Epithelial cell of prostate (primary cell): Measurements from ENCODE around the gene SYTL3.

Experiments
- DNase-seq: peaks from one replicate; pipeline ENCODE4 v3.0.0-alpha.2; 2011; ENCODE audit warnings: low read depth, low spot score
- H3K27ac ChIP-seq: fragments of 450-650 bp; 2 replicates; pipeline ENCODE4 v1.5.1; 2017; ENCODE audit warnings: mild to moderate bottlenecking

Gene SYTL3

DNA sequence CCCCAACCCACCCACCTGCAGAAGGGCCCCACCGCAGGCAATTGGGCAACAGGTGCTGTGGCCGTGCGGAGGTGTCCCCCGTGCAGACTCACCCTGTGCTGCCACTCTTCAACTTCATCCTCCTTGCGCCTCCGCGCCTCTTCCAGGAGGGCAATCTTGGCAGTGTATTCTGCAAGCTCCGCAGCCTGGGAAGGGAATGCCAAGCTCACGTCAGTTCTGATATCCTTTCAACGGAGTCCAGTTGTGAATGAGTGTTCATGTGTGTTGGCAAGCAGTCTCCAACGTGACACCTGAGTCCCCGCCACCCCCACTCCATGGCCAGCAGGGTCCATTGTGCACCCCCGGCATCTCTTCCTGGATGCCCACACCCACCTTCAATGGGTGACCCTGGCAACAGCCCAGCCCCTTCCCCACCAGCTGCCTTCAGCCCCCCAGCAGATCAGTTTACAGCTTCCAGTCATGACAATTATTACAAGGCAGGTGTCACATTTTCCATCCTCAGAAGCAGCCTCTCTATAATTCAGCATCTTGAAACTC lies 119.4 kb downstream of the SYTL3 start:
- DNase-seq, result no peak
- no peak overlapping the region for H3K27ac ChIP-seq

DNA sequence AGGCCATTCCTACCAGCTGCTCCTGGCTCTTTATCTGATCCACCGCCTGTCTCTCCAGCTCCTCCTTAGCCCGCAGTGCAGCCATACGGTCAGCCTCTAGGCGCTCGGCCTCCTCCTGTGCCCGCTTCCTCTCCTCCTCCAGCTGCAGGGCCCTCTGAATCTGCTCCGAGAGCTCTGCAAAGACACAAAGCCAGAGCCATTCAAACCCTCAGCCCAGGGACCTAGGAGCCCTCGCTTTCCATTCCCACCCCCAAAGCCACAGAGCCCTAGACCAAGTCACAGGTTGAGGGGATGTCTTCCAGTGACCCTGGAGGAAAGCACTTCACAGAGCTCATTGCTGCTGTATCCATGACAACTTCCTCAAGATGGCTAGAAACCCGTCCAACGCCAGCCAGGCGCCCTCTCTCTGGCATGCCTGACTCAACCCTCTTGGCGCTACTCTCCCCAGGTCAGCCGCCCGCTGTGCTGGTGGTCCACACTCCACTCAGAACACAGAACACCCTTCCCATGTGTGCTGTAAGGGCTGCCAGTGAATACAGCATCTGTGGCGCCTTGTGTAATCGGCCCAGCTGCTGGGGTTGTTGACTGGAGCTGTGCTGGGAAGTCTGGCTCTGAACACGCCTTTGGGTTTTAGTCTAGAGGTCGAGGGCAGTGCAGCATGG lies 120.0 kb downstream of the SYTL3 start:
- peak overlapping the region; percentile 92 for H3K27ac ChIP-seq
- no peak for DNase-seq

GRCh38 chr6:158770533-158771330 lies 120.9 kb downstream of the SYTL3 start:
- H3K27ac ChIP-seq, result peak overlapping the region; percentile 92
- DNase-seq, result no peak

GRCh38 chr6:158771399-158772152 lies 121.7 kb downstream of the SYTL3 start:
- peak overlapping the region; percentile 92 for H3K27ac ChIP-seq
- DNase-seq, result no peak

DNA sequence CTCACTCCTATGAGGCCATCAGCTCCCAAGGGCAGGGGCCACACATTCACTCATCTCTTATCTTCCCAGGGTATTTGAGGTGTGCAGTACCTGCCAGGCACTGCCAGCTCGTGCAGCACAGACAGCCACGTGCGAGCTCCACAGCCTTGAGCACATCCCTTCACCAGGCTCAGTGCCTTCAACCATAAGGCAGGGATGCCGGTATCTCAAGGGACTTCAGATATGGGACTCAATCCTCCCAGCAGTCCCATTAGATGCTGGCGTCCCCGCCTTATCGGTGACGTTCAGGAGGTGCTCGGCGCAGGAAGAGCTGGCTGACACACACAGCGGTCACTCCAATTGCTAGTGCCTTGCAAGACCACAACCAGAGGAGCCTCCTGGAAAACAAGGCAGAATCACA lies 122.3 kb downstream of the SYTL3 start:
- DNase-seq, result no peak
- peak overlapping the region; percentile 92 for H3K27ac ChIP-seq

DNA sequence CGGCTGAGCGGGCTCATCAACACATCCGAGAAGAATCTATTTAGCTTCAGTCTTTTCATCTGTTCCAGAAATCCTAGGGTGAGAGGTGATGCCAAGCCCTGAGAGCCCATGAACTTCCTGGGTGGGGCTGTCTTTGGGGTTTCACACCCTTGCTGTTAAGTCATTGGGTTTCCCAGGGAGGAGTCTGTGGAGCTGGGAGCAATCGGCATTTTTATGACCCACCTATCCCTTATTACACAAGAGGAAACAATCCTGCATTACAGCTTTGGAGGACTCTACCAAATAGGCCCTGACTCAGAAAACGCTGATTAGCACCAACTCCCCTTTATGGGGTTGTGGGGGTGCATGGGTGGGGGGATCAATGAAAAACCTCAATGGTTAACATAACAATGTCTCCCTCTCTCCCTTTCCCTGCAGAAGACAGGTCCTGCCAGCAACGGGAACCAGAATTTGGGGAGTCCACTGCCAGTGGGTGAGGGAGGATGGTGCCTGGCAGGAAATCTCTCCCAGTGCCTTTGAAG lies 123.1 kb downstream of the SYTL3 start:
- DNase-seq, result peak; percentile 62
- peak overlapping the region; percentile 92 for H3K27ac ChIP-seq

DNA sequence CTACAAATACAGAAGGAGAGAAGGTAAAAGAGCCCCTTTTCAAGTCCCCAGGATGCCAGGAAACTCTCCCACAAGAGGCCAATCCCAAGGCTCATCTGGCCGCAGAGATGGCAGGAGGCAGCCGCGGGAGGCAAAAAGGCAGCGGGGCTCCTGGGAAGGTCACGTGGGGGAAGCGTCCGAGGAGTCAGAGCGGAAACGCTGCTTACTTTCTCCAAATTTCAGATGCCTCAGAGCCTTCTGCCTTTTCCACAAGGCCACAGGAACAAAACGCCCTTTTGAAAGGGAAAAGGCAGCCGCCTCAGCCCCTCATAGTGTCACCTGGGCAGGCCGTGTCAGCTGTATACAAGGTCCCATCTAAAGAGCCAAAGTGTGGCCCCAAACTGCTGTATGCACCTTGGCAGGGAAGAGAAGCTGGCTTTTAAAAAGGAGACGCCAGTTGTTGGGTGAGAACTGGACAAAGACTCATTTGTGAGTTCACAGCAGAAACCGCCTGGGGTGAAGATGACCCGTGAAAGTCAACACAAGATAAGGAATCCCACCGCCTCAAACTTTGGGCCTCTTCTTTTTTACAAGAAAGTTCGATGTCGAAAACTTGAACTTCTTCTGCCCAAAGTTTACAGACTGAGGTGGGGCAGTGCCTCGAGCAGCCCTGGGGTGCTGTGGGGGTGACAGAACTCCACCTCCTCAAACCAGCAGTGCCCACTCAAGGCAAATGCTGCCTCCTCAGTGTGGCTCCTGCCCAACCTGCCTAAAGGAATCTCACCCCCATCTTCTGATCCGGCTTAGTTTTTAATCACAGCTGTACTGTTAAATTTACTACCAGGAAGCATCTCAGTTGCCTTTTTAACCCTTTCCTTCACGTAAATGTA lies 124.0 kb downstream of the SYTL3 start:
- H3K27ac ChIP-seq, result peak overlapping the region; percentile 92
- no peak for DNase-seq

- no peak for DNase-seq
- H3K27ac ChIP-seq, result peak overlapping the region; percentile 92
Observed at GRCh38 chr6:158774717-158775449, 125.0 kb downstream of the SYTL3 start.

DNA sequence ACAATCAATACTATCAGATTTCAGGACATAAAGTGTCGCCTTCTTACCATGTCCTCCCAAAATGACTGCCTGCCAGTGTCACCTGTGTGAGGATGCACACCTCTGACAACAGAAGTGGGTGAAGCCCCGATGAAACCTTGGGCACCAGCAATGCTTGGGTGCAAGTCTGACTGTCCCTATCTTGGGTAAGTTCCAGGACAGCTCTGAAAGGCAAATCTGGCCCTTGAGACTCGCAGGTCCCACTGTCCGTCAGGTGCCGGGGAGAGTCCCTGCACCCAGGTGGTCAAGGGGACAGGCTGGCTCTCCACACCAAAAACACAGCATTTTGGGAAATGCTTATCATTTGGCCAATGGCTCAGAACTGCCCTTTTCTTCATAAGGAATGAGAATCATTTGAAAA lies 126.0 kb downstream of the SYTL3 start:
- DNase-seq, result no peak
- H3K27ac ChIP-seq, result peak overlapping the region; percentile 92

DNA sequence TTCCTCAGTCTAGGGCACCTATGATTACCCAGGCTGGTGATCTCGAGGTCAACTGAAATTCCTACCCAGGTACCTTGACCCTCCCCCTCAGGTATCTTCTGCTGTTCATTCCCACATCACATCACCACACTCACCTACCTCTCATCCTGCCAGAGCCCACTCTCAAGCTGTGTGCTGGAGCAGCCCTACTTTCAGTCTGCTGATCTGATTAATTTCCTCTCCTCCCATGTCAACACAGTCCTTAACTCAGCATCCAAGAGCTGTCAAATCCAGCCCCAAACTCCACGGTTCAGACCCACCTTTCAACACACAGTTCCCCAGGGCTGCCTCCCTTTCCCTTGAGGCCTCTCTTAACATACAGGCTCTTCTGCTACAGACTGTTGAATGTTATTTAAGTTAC lies 126.9 kb downstream of the SYTL3 start:
- H3K27ac ChIP-seq, result peak overlapping the region; percentile 76

GRCh38 chr6:158777510-158777909 lies 127.7 kb downstream of the SYTL3 start:
- peak overlapping the region; percentile 76 for H3K27ac ChIP-seq
- DNase-seq, result no peak

More for the DNA sequence above, 126.9 kb downstream of the SYTL3 start:
- no peak for DNase-seq

DNA sequence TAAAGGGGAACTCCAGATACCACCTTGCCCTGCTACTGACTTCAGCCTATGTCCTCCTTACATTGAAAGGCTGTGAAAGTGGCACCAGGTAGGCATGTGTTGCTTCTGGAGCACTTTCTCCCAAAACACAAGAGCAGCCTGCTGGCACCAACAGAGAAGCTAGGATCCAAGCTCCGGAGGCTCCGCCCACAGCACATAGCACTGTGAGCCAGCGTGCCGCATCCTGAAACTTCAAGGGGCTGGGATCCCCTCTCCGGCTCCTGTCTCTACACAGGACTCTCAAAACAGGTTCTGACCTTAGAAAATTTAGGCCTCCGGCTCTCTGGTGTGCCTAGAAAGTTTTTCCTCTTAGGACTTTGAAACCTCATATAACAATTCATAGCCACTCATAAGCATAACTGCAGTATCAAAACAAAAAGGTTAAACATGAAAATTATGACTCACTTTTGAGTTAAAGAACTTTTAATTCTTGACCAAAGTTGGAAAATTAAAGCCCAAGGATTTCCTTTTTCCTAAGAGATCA lies 128.2 kb downstream of the SYTL3 start:
- DNase-seq, result no peak
- H3K27ac ChIP-seq, result peak overlapping the region; percentile 76

DNA sequence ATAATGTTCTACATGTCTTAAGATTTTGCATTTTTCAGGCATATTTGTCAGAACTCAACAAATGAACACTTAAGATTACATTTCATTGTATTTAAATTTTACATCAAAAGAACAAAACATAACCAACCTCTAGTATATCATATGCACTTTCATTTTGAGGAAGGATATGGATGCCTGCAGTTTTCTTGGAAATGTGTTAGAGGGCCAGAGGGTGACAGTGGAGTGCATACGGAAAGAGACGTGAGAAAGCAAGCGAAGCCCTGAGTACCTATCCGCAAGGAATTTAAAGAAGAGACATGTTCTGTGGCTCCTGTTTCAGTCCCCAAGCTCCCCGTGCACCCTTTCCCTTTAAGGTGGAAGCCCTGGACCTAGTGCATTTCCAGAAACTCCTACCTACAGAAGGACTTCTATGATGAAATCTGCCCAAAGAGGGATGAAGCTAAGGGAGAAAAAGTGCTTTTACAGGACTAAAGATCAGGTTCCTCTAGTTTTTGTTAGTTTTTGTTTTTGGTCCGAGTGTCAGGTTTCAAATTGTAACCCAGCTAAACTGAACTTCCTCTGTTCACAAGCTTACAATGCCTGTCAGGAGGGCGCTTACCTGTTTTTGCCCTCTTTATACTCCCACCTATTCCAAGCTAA lies 130.5 kb downstream of the SYTL3 start:
- peak overlapping the region; percentile 76 for H3K27ac ChIP-seq
- DNase-seq, result no peak

- peak; percentile 39 for DNase-seq
- peak overlapping the region; percentile 76 for H3K27ac ChIP-seq
Observed at GRCh38 chr6:158780988-158781691, 131.3 kb downstream of the SYTL3 start.

DNA sequence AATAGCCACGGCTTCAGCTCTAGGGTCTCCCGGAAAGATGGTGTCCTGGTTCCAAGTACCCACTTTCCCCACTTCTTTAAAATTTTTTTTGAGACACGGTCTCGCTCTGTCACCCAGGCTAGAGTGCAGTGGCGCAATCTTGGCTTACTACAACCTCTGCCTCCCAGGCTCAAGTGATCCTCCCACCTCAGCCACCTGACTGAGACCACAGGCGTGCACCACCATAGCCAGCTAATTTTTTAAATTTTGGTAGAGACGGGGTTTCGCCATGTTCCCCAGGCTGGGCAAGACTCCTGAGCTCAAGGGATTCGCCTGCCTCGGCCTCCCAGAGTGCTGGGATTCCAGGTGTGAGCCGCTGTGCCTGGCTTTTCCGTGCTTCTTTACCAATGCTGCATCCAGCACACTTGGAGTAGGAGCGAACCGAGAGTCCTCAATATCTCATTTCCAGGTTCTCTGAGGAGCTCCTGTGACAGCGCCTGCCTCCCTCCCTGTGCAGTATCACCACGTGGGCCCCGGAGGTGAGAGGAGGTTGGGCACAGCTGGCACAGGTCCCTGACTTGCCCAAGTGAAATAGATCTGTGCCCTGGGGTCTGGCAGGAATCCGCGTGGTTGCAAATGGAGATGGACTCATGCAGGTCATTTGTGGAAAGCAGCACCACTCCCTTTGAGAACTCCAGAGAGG lies 132.0 kb downstream of the SYTL3 start:
- no peak for DNase-seq
- H3K27ac ChIP-seq, result peak overlapping the region; percentile 76

- no peak for DNase-seq
Observed at GRCh38 chr6:158782432-158783166, 132.7 kb downstream of the SYTL3 start.

DNA sequence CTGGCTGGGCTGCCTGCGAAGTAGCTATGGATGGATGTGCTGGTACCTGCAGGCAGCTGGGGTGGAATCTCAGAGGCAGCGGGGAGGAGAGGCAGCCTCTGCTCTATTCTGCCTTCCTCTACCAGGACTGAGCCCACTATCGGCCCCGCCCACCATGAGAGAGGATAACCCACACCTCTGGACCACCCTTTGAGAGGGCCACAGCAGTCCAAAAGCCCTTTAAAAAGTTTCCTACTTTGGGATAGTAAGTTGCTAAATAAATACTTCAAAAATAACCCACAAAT lies 133.3 kb downstream of the SYTL3 start:
- H3K27ac ChIP-seq, result peak overlapping the region; percentile 76
- no peak for DNase-seq

More at GRCh38 chr6:158782432-158783166, 132.7 kb downstream of the SYTL3 start:
- peak overlapping the region; percentile 76 for H3K27ac ChIP-seq
